DMS53 treated with DMSO at 0.1 percent for 48 hours (cell line): ENCODE results near the gene CA4.
"Not testable (repeated sequence)": the region's sequence is repeated elsewhere in the genome, so short reads cannot be mapped to it uniquely, and the experiment has no call there.

Source experiments
- DNase-seq: peaks from one replicate; lab custom pipeline; 2025; ENCODE audit not compliant: unreplicated experiment; lab: John Stamatoyannopoulos, UW

CA4 gene

GRCh38 chr17:60149691-60150582, at the start of gene CA4:
Gene CA4, plus strand, starts transcription at chr17:60149973. Its CDS starts 62 bp downstream, at chr17:60150035.
- DNase-seq, result no peak

DNA sequence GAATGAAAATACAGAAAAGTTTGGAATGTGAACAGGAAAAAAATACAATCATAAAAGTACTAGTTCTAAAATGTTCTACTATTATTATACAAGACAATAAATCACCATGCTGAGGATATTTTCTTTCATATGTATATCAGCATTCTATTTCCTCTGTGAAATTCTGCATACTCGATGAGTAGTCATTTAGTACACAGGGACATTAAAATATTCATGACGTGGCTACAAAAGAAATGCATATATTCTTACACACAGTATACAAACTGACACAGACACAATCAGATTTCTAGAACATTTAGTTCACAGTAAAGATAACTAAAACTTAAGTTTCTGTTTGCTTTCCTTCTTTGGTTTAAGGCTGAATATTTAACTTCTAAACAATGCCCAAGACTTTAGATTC, 49.2 kb upstream of the CA4 start:
- not testable (repeated sequence) for DNase-seq

DNA sequence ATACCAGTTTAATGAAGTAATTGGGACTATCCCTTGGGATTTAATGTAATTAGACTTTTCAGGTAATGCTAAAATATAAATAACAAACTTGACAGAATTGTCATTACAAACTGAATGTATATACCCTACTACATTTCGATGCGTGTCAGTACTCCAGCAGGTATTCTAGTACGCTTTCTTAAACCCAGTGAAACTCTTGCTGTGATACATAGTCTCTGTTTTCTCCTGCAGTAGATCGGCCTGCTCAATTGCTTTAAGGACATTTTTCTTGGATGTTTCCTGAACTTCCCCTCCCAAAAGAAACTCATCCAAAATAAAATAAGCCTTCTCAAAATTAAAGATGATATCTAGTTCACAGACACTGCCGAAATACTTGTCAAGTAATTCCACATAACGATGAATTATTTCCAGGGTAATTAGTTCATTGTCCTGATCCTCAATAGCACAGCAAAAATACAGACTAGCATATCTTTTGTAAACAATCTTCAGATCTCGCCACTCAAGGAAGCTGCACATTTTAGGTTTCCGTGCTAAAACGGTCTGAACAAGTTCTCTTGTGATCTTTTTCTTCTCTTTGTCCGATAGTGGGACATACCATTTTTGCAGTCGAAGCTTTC, 47.6 kb upstream of the CA4 start:
- DNase-seq, result not testable (repeated sequence)

GRCh38 chr17:60102632-60103096, 47.1 kb upstream of the CA4 start:
- no peak for DNase-seq

DNA sequence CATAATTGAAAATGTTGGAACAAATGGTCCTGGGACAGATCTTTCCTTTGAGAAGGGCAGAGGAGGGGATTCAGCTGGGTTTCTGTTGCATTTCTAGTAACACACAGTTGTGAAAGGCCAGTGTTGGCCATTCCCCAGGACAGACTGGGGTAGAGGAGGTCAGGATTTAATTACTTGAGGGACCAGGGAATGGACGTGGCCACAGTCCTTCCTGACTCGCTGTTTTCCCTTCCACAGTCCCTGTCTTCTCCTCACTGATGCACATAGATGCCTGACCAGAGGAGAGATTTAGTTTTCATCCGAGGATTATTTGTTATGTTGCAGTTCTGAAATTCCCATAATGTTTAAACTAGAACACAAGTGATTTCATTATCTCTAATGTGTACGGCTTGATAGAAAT, 45.8 kb upstream of the CA4 start:
- no peak for DNase-seq

DNA sequence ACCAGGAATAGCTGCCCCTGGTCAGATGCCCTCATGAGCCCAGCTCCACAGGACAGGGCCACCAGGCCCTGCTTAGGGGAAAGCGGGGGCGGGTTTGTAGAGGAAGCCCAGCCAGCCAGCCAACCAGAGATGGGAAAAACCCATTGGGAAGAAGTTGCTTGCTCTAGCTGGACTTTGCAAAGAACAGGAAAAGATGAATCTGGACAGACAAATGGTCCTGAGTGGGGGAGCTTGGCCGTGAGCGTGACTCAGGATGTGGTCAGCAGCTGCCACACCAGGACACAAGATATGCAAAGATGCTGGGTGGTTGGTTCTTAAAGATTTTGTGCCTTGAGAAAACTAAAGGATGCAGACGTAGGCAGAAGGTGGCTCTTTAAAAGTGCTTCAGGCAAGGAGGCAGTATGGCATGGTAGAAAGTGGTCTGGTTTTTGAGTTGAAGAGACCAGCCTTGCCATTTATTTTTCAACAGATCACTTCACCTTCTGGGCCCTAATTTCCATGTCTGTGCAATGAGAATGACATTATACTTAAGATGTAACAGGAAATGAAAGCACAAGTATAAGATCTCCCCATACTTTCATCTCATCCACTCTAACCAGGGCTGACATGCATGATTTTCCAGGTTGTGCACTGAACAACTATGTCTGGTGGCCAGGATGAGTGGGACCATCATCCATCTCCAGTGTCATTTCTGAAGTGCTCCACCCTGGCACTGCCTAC, 43.3 kb upstream of the CA4 start:
- DNase-seq, result no peak

- no peak for DNase-seq
These were observed 42.1 kb upstream of the CA4 start for GRCh38 chr17:60107526-60108257.

DNA sequence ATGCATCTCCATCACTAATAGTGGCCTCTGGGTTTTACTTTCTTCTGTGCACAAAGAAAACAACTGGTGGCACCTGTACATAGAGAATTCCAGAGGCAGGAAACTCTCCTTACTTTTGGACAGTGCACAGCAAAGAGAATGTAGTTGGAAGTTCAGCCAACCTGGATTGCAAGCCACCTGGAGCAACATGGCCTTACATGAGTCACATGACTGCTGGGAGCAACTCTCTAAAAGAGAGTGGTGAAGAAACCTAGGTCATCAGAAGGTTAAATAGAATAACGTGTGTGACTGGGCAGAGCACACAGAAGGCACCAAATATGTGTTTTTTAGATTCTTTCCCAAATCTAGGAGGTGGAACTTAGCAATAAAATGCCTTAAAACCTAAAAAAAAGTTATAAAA, 41.5 kb upstream of the CA4 start:
- not testable (repeated sequence) for DNase-seq

GRCh38 chr17:60108712-60109111, 41.1 kb upstream of the CA4 start:
- no peak for DNase-seq

GRCh38 chr17:60109161-60109560, 40.6 kb upstream of the CA4 start:
- DNase-seq, result no peak

DNA sequence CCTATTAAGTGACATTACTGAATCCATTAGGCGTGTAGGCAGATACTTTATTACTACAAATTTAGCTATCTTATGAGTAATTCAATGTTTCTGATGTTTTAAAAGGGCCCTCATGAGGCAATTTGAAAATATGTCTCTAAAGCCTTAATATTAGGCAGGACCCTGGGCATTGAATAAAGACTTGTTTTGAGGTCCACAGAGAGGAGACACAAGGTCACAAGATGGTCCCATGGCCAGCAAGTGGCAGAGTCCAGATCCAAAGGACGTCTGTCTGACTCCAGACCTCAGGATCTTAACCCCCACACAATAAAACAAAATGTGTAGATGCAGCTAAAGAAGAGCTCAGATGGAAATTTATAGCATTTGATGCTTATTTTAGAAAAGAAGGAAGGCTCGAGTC, 39.2 kb upstream of the CA4 start:
- no peak for DNase-seq

- DNase-seq, result not testable (repeated sequence)
These were observed 38.1 kb upstream of the CA4 start for GRCh38 chr17:60111661-60112060.

GRCh38 chr17:60115364-60115763, 34.4 kb upstream of the CA4 start:
- not testable (repeated sequence) for DNase-seq

GRCh38 chr17:60116196-60116595, 33.6 kb upstream of the CA4 start:
- not testable (repeated sequence) for DNase-seq

DNA sequence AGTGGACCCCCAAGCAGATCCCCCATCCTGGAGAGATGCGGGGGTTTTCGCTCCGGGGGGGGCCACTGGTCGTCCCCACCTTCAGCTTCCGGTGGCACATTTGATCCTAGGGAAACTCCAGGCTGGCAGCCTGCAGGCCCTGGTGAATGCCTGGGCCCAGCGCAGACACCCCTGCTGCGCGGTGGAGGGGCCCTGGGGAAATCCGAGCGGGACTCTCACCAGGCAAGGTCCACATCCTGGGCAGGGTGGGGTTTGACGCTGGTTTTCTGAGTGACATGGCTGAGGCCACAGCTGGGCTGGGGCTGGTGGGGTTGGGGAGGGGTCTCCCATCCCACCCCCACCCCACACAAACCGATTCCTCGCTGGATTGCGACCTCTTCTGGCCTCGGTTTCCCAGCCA, 30.6 kb upstream of the CA4 start:
- DNase-seq, result not testable (repeated sequence)

DNA sequence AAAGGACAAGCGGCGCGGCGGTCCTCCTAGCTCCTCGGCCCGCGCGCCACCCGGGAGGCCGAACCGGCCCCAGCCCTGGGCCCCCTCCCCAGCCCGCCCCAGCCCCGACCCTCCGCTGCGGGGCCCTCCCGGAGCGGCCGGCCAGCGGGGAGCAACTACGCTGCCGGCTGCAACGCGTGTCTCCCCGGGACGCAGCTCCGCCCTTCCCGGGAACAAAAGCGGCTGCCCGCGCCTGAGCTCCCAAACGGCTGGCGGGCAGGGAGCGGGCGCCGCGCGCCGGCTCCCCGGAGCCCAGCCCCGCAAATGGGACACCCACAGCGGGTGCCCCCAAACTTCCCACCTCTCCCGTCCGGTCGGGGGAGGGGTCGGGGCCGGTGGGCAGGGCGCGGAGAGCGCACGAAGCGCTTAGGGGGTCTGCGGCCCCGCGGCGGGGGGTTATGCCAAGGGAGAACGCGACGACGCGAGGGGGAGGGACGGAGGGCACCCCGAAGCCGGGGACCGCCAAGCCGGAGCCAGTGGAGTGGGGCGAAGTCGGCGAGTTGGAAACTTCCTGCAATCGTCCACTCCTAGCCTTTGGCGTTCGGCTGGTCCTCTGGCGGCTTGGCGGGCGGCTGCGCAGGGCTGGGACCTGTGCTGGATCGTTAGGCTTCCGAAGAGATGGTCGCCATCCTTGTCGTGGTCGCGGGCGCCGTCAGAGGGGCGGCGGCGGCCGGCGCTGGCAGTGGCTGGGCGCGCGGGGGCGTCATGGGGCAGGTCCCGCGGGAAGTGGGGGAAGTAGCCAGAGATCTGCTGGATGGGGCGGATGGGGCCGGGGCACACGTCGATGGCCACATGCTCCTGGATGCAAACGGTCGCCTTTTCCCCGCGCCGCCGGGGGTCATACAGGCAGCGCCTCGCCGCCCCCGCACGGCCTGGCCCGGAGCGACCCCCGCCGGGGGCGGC, 29.7 kb upstream of the CA4 start:
- DNase-seq, result not testable (repeated sequence)

DNA sequence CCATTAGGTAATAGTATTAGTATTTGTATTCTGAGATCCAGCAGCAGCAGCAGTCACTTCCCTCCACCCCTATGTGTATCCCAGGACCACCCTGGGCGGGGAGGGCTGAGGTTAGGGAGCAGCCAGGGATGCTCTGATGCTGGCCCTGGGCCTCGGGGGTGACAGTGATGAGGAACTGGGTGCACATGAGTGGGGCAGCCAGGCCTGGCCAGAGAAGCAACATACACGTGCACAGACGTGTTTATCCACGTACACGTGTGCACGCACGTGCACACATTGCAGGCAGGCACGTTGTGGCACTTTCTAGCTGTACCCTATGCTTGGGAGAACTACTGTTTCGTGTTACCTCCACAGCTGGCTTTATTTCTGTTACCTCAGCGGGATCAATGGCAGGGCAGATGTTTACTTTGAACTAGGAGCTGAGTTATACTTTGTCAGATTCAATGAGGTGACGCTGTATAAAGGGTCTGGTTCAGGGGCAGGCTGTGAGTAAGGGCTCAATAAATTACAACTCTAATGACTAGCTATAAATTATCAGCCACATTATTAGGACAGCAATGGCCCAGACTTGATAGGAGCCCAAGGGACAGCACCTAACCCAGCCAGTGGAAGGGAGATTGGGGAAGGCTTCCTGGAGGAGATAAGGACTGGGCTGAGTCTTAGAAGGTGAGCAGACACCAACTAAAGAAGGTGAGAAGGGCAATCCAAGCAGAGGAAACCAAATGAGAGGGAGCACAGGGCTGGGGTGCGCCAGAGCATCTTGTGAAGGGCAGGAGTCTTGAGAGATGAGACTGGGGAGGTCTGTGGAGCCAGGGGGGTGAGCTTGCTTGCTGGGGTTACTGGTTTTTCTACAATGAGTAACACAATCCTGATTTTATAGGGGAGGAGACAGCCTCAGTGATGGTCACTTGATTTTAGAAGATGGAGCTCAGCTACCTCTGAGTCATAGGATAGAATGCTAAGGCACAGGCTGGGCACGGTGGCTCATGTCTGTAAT, 22.4 kb upstream of the CA4 start:
- DNase-seq, result no peak

DNA sequence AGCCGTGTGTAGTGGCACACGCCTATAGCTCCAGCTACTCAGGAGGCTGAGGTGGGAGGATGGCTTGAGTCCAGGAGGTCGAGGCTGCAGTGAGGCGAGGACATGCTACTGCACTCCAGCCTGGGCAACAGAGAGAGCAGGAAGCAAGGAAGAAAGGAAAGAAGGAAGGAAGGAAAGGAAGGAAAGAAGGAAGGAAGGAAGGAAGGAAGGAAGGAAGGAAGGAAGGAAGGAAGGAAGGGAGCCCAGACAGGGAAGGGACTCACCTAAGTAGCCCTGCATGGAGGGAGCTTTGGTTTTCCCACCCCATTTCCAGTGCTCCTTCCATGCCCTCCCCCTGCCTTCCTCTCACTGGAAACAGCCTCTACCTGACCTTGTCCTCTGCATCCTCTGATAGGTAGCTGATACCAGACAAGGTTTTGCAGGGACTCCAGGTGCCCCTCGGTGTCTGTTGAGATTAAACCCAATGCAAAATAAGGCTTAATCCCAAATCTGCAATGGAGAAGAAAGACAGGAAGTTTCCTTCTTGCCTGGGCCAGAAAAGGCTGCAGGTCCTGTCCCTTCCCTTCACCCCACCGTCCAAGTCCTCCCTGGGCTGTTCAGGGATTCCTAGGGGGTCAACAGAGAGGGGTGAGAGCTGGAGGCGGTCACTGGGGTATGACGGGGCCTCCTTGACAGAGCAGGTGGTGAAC, 21.5 kb upstream of the CA4 start:
- DNase-seq, result no peak
